Measurements from ENCODE around the gene CELF6.

- TF ChIP-seq, protein P1, sequence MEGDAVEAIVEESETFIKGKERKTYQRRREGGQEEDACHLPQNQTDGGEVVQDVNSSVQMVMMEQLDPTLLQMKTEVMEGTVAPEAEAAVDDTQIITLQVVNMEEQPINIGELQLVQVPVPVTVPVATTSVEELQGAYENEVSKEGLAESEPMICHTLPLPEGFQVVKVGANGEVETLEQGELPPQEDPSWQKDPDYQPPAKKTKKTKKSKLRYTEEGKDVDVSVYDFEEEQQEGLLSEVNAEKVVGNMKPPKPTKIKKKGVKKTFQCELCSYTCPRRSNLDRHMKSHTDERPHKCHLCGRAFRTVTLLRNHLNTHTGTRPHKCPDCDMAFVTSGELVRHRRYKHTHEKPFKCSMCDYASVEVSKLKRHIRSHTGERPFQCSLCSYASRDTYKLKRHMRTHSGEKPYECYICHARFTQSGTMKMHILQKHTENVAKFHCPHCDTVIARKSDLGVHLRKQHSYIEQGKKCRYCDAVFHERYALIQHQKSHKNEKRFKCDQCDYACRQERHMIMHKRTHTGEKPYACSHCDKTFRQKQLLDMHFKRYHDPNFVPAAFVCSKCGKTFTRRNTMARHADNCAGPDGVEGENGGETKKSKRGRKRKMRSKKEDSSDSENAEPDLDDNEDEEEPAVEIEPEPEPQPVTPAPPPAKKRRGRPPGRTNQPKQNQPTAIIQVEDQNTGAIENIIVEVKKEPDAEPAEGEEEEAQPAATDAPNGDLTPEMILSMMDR (IDR thresholded peaks at IDR 0.05; ENCODE audit: poor library complexity): no peak
- no peak for TF ChIP-seq EZH2phosphoT487 (IDR thresholded peaks at IDR 0.05; ENCODE audit: low read depth, severe bottlenecking, unreplicated experiment)
These were observed 6.1 kb downstream of the CELF6 start for GRCh38 chr15:72313881-72314280.
